GM13976 (cell line): ENCODE data around the gene ARHGAP1.

Experiments used
- DNase-seq: peaks from one replicate; pipeline ENCODE4 v3.0.0; 2012; ENCODE audit warnings: low spot score
- in situ Hi-C: fragments of 300-500 bp; cut with MboI; formaldehyde crosslinking; loops from one replicate; pipeline ENCODE4 v1.12.0; 2022; ENCODE audit warnings: low sequenced_read_pairs, mixed read lengths, inconsistent platforms; ENCODE audit not compliant: unreplicated experiment
- TF ChIP-seq, protein P1 (sequence below): IDR thresholded peaks from 2 replicates; pipeline ENCODE4 v1.5.1; 2012; ENCODE audit warnings: borderline replicate concordance, mild to moderate bottlenecking; ENCODE audit not compliant: insufficient read depth; ENCODE audit errors: extremely low read depth, missing control alignments, control extremely low read depth

The ARHGAP1 gene

DNA sequence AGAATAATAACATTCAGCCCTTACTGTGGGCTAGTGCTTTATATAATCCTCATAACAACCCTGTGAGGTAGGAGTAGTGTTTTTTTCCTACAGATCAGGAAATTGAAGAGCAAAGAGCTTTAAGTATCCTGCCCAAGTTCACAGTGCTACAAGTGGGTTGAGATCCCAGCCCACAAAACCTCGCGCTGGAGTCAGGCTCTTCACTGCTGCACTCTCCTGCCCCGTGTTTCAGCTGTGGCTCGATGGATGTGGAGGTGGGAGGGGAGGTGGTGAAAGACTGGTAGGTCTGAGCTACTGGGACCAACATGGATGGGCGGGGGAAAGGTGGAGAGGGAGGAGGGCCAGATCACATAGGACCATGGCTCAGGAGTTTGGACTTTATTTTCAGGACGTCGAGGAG is 6.5 kb upstream of the ARHGAP1 start:
- in situ Hi-C loops = no loop called here
- TF ChIP-seq, protein P1, sequence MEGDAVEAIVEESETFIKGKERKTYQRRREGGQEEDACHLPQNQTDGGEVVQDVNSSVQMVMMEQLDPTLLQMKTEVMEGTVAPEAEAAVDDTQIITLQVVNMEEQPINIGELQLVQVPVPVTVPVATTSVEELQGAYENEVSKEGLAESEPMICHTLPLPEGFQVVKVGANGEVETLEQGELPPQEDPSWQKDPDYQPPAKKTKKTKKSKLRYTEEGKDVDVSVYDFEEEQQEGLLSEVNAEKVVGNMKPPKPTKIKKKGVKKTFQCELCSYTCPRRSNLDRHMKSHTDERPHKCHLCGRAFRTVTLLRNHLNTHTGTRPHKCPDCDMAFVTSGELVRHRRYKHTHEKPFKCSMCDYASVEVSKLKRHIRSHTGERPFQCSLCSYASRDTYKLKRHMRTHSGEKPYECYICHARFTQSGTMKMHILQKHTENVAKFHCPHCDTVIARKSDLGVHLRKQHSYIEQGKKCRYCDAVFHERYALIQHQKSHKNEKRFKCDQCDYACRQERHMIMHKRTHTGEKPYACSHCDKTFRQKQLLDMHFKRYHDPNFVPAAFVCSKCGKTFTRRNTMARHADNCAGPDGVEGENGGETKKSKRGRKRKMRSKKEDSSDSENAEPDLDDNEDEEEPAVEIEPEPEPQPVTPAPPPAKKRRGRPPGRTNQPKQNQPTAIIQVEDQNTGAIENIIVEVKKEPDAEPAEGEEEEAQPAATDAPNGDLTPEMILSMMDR = no peak
- no peak for DNase-seq

DNA sequence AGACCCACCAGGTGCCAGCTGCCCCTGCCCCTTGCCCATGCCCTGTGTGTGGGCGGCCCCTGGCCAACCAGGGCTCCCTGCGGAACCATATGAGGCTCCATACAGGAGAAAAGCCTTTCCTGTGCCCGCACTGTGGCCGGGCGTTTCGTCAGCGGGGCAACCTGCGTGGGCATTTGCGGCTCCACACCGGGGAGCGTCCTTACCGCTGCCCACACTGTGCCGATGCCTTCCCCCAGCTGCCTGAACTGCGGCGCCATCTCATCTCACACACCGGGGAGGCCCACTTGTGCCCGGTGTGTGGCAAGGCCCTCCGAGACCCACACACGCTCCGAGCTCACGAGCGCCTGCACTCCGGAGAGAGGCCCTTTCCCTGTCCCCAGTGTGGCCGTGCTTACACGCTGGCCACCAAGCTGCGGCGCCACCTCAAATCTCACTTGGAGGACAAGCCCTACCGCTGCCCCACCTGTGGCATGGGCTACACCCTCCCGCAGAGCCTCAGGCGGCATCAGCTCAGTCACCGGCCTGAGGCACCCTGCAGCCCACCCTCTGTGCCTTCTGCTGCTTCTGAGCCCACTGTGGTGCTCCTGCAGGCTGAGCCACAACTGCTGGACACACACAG is 4.8 kb upstream of the ARHGAP1 start:
- TF ChIP-seq, protein P1 = no peak
- in situ Hi-C loops = no loop called here
- DNase-seq = no peak

DNA sequence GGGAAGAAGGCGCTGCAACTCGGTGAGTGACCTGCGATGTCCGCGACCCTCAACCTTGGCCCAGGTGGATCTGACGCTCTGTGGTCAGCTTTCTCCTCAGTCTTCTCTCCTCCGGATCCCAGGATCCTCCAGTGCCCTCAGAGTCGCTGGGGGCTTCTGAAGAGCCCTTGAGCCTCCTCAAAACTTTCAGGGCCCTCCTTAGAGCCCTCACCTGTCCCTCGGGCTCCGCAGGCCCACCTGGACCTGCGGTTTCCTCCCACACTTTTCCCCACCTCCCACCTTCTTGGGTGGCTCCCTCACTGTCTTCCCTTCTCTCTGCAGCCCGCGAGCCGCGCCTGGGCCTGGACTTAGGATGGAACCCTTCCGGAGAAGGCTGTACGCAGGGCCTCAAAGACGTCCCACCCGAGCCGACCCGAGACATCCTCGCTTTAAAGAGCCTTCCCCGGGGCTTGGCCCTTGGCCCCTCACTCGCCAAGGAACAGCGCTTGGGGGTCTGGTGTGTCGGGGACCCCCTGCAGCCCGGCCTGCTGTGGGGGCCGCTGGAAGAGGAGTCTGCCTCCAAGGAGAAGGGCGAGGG is 747 bp upstream of the ARHGAP1 start:
- DNase-seq = no peak
- in situ Hi-C loops = no loop called here
- TF ChIP-seq, protein P1 = no peak

DNA sequence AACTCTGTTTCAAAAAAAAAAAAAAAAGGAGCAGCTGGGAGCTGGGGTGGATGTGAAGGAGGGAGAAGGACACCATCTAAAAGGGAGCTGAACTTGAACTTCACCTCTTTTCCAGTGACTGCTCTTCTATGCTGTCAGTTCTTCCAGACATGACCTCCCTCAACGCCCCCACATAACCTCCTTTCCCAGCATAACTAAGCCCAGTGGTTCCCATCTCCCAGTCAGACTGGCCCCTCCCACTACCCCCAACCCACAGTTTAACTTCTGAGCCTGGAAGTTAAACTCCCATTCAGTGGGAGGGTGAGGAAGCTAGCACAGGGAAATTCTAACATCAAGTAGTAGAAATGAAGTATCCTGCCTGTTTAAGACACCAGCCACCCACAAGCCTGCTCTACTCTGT is 1.8 kb downstream of the ARHGAP1 start:
- in situ Hi-C loops = no loop called here
- DNase-seq = no peak
- TF ChIP-seq, protein P1 = no peak

DNA sequence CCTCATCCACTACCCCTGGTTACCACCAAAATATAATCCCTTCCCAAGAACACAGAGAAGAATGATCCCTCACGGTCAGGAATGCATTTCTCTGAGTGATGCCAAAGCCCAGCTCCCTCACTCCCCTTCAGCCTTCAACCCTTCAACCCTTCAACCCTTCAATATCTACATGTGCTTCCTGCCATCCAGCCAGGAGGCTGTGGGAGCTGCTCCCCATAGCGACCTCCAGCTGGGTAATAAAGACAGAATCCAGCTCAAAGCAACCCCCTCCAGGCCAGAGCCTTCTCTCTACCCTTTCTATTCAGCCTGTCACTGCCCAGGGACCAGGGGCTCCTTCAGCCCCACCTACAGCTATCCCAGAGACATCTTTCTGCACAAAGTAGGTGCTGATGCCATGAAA is 2.7 kb downstream of the ARHGAP1 start:
- DNase-seq = no peak
- in situ Hi-C loops = no loop called here
- TF ChIP-seq, protein P1 = no peak

DNA sequence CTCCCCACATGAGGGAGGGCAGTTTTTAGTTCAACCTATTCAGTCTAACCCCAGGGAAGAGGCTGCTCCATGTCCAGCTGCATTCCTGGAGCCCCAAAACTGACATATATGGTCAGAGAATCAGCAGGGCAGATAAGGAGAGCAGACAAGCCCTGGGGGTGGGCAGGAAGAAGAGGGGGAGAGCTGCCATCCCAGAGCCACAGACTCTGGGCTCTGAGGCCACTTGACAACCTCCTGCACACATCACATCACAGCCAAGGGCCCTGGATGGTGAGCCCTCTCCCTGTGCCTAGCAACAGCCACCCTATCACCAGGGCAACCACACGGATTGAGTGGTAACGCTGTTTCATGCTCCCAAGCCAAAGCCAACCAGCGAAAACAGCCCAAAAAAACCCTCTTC is 3.1 kb downstream of the ARHGAP1 start:
- in situ Hi-C loops = no loop called here
- TF ChIP-seq, protein P1 = no peak
- DNase-seq = no peak
